GM12878 (cell line): ENCODE data around the gene CLUH. TPM values are rescaled to one million over a fixed set of nuclear protein-coding genes. Genes with fewer than 3 reads are reported as not detected.

Experiments
- BMI1 ChIP-seq: fragments of 450-650 bp; IDR thresholded peaks from 2 replicates; pipeline ENCODE4 v1.6.1; 2016; ENCODE audit warnings: mild to moderate bottlenecking, moderate library complexity, borderline replicate concordance
- CBFB ChIP-seq: IDR thresholded peaks from 2 replicates; pipeline ENCODE4 v1.6.1; 2016; ENCODE audit warnings: antibody characterized with exemption, low read depth
- DPF2 ChIP-seq: fragments of 450-650 bp; IDR thresholded peaks from 2 replicates; pipeline ENCODE4 v1.6.1; 2017; ENCODE audit warnings: mild to moderate bottlenecking
- HDGF ChIP-seq: fragments of 450-650 bp; IDR thresholded peaks from 2 replicates; pipeline ENCODE4 v1.6.1; 2016; ENCODE audit warnings: antibody characterized with exemption
- HSF1 ChIP-seq: fragments of 150-350 bp; IDR thresholded peaks from 2 replicates; pipeline ENCODE4 v1.6.1; 2014; ENCODE audit warnings: mild to moderate bottlenecking, low read depth, low read length
- MLLT1 ChIP-seq: fragments of 450-650 bp; IDR thresholded peaks from 2 replicates; pipeline ENCODE4 v1.6.1; 2016; ENCODE audit warnings: mild to moderate bottlenecking
- NFIC ChIP-seq: IDR thresholded peaks from 2 replicates; pipeline ENCODE4 v1.6.1; 2012; ENCODE audit warnings: low read depth, mild to moderate bottlenecking, inconsistent platforms, low read length, moderate library complexity
- NKRF ChIP-seq: fragments of 450-650 bp; conservative IDR thresholded peaks from 2 replicates; pipeline ENCODE4 v1.6.1; 2017; ENCODE audit warnings: mild to moderate bottlenecking, moderate library complexity
- NR2C1 ChIP-seq: fragments of 450-650 bp; IDR thresholded peaks from 2 replicates; pipeline ENCODE4 v1.6.1; 2017; ENCODE audit warnings: antibody characterized with exemption, mild to moderate bottlenecking, moderate library complexity
- SMC3 ChIP-seq: IDR thresholded peaks from 2 replicates; pipeline ENCODE4 v1.6.1; 2011; ENCODE audit warnings: low read length, improper control_type of control experiment, borderline replicate concordance
- SREBF1 ChIP-seq: IDR thresholded peaks from 2 replicates; pipeline ENCODE4 v1.6.1; 2012; ENCODE audit warnings: mild to moderate bottlenecking, low read length
- SRF ChIP-seq, 2 experiments: IDR thresholded peaks; 2 replicates each; pipeline ENCODE4 v1.6.1; 2011; ENCODE audit warnings: low read depth in 2 of 2, low read length in 2 of 2, mild to moderate bottlenecking in 1 of 2, moderate library complexity in 1 of 2
- USF1 ChIP-seq: IDR thresholded peaks from 2 replicates; pipeline ENCODE4 v1.6.1; 2011; ENCODE audit warnings: borderline replicate concordance, low read depth, mild to moderate bottlenecking, moderate library complexity, mixed read lengths, low read length; ENCODE audit not compliant: insufficient read depth; ENCODE audit errors: extremely low read length
- polyA plus RNA-seq, 11 experiments: library from polyadenylated mRNA; depleted of rRNA in 4 of 11; unstranded in 6 of 11; stranded (reverse) in 5 of 11; fragments of >200 nt; fragmentation: Nextera tagmentation in 4 of 11; fragmentation: Illumina TruSeq in 1 of 11; extraction: Ambion mirVana in 4 of 11; extraction: Trizol in 1 of 11; gene quantifications; 1 replicate in 1 of 11; 2 replicates in 10 of 11; pipeline versions ENCODE4 v1.2.1 to v1.2.3, GENCODE V29; 2011 to 2016; ENCODE audit warnings: inconsistent platforms in 2 of 11, missing spikeins in 2 of 11, low read depth in 1 of 11
- total RNA-seq, 4 experiments: library from RNA; depleted of rRNA in 3 of 4; stranded (reverse); fragments of >200 nt in 3 of 4; fragmentation: Illumina TruSeq in 1 of 4; extraction: Trizol in 1 of 4; gene quantifications; 2 replicates each; pipeline versions ENCODE4 v1.2.1 to v1.2.3, GENCODE V29; 2013 to 2021
- TF ChIP-seq, protein P1 (sequence below): IDR thresholded peaks from 2 replicates; pipeline ENCODE4 v1.6.1; 2011; ENCODE audit warnings: low read depth, low read length, improper control_type of control experiment, borderline replicate concordance
- TF ChIP-seq, protein P2 (sequence below): IDR thresholded peaks from 2 replicates; pipeline ENCODE4 v1.6.1; 2011; ENCODE audit warnings: low read depth, mild to moderate bottlenecking, low read length, moderate library complexity, borderline replicate concordance; ENCODE audit errors: extremely low read depth
- TF ChIP-seq, protein P3 (sequence below): fragments of 450-650 bp; IDR thresholded peaks from 2 replicates; pipeline ENCODE4 v1.6.1; 2017; ENCODE audit warnings: low read depth, mild to moderate bottlenecking, moderate library complexity

CLUH gene
- total and polyA plus RNA-seq, 10 of the 15 experiments (the other 5 are each of a cell fraction or from before 2014, with no cell fraction given): 0.11 to 147 (median 60.2) TPM

DNA sequence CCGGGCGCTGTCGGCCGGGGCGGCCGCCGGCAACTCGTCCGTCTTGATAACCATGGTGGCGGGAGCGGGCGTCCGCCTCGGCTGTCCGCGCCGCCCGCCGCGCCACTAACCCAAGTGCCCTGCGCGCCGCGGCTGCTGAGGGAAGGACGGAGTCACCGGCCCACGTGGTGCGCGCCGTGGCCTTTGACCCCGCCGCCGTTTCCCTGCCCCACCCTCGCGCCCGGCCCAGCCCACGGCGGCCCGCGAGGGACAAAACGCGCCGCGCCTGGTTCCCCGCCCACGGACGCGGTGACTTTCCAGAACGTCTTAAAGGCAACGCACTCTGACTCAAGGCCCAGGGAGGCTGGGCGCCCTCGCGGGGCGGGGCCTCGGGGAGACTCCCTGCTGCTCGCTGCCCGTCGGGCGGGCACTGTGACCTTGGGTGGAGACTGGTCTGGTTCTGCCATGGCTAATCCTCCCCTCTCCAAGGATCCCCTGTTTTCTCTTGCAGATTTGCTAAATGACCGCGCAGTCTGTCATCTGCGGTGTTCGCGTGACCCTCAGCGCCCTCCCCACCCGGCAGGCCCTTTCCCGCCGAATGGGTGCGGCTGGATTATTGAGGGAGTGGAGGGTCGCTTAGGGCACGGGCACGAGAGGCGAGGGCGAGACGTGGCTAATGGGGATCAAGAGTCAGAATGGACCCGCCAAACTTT lies at the start of gene CLUH (continued):
- TF ChIP-seq USF1 (peak; percentile 96), SMC3 (no peak), HDGF (0 out of 2 replicates have a peak, but pooled peaks have one; percentile 38), CBFB (peak; percentile 74; the same call in 1 of the 2 replicates), NR2C1 (peak; percentile 98), NKRF (peak; percentile 85), NFIC (no peak), DPF2 (peak; percentile 47; the same call in 1 of the 2 replicates), SRF (IDR thresholded peaks at IDR 0.05; ENCODE audit: low read depth in 2 of 2, low read length in 2 of 2) (no peak), MLLT1 (no peak), HSF1 (no peak; the same call in 1 of the 2 replicates), BMI1 (no peak), SREBF1 (peak; percentile 71)
- TF ChIP-seq, protein P1, sequence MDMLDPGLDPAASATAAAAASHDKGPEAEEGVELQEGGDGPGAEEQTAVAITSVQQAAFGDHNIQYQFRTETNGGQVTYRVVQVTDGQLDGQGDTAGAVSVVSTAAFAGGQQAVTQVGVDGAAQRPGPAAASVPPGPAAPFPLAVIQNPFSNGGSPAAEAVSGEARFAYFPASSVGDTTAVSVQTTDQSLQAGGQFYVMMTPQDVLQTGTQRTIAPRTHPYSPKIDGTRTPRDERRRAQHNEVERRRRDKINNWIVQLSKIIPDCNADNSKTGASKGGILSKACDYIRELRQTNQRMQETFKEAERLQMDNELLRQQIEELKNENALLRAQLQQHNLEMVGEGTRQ: peak; percentile 85
- TF ChIP-seq, protein P2, sequence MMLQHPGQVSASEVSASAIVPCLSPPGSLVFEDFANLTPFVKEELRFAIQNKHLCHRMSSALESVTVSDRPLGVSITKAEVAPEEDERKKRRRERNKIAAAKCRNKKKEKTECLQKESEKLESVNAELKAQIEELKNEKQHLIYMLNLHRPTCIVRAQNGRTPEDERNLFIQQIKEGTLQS: peak; percentile 63; the same call in 1 of the 2 replicates
- TF ChIP-seq, protein P3, sequence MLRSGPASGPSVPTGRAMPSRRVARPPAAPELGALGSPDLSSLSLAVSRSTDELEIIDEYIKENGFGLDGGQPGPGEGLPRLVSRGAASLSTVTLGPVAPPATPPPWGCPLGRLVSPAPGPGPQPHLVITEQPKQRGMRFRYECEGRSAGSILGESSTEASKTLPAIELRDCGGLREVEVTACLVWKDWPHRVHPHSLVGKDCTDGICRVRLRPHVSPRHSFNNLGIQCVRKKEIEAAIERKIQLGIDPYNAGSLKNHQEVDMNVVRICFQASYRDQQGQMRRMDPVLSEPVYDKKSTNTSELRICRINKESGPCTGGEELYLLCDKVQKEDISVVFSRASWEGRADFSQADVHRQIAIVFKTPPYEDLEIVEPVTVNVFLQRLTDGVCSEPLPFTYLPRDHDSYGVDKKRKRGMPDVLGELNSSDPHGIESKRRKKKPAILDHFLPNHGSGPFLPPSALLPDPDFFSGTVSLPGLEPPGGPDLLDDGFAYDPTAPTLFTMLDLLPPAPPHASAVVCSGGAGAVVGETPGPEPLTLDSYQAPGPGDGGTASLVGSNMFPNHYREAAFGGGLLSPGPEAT: peak; percentile 92
- TF ChIP-seq, all 136 proteins: peak for 54
